Astrocyte (in vitro differentiated cells and primary cell): Measurements from ENCODE around the gene NEK7.

Source experiments
- CTCF ChIP-seq: IDR thresholded peaks from 2 replicates; pipeline ENCODE4 v1.5.1; 2011; ENCODE audit warnings: low read depth, mild to moderate bottlenecking, inconsistent platforms, low read length, moderate library complexity; ENCODE audit not compliant: insufficient read depth
- EZH2 ChIP-seq: IDR thresholded peaks from 2 replicates; pipeline ENCODE4 v1.6.1; 2012; ENCODE audit warnings: mild to moderate bottlenecking, low read length, inconsistent platforms; ENCODE audit not compliant: insufficient read depth

GRCh38 chr1:198199105-198199504, 42.3 kb downstream of the NEK7 start:
- TF ChIP-seq CTCF (no peak), EZH2 (no peak)
